Measurements from ENCODE around the gene OR6X1. TPM values are rescaled to one million over a fixed set of nuclear protein-coding genes. Genes with fewer than 3 reads are reported as not detected.

OR6X1 gene
- total RNA-seq, 1 experiment from 2014 or later: not detected

DNA sequence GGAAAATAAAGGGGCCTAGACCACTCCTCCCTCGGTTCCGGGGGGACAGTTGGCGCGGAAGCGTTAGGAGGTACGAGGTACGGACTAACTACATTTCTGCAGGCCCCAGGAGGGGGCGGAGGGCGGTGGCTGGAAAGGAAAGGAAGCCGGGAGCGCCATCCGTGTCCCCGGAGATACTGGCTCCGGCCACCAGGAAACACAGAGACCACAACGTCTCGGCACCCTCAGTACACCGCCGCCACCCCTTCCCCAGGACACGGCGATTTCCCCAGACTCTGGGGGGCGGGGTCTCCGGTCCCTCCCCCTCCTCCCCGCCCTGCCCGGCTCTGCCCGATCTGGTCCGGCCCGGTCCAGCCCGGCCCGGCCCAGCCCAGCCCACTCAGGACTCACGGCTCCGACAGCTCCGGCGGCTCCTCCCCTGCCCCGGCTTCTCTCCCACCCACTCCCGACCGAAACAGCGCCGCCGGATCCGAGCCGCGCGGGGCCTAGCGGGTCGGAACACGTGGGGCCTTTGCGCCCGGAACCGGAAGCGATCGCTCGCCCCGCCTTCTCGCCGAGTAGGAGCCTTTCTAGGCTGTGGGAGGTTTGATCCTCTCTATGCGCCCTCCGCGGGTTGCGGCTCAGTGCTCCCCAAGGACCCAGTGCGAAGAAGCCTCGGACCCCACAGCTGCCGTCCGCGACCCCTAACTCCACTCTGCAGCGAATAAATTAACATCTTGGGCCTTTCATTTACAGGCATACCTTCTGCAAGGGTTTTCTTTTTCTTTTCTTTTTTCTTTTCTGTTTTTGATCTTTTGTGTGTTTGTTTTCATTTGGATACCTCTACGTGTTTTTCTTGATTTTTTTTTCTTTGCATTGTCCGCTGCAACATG is 12.9 kb downstream of the OR6X1 start, which contains the start of gene ZNF202:
TSS of gene ZNF202 (minus strand) at position 502 of the 872 bp plus-strand sequence. CDS start 10,772 bp downstream, outside the sequence.
- no peak within 1 kb of the TSS for H4K5ac ChIP-seq (ENCODE audit: insufficient read length, low read depth, low read length)
- peak within 1 kb of the TSS; percentile 51 for H3K9ac ChIP-seq (ENCODE audit: extremely low read depth, insufficient read length, low read length)
- no peaks in the 10 kb centered on the region for H3K27me3 ChIP-seq (ENCODE audit: insufficient read depth, low read length)
- H3K4me1 Mint-ChIP-seq: peaks cover 47 to 48% of the 10 kb centered on the region in 2 experiments
- no peak within 1 kb of the TSS for H2BK5ac ChIP-seq (ENCODE audit: insufficient read length, low read length)
- WGBS (ENCODE audit: extremely low coverage, insufficient read length, low lambda C conversion rate): no CpG with 5 or more reads among the region's 67 CpGs
- peak within 1 kb of the TSS; percentile 83 for H3K27ac ChIP-seq (ENCODE audit: insufficient read length, low read depth, low read length)
- H3K4me1 ChIP-seq (ENCODE audit: insufficient read depth, low read length): peaks cover 8% of the 10 kb centered on the region; the same call in 1 of the 2 replicates
- H3K27me3 Mint-ChIP-seq (ENCODE audit: low read depth): no peaks in the 10 kb centered on the region
- H4K20me1 ChIP-seq (ENCODE audit: control insufficient read depth, insufficient read depth, insufficient read length): no peaks in the 10 kb centered on the region
- H2BK12ac ChIP-seq (ENCODE audit: insufficient read length, low read depth, low read length): no peak within 1 kb of the TSS
- H2BK20ac ChIP-seq (ENCODE audit: low read depth, low read length, poor library complexity, severe bottlenecking): no peak within 1 kb of the TSS
- H2BK15ac ChIP-seq (ENCODE audit: low read depth, low read length): no peak within 1 kb of the TSS
- no peak within 1 kb of the TSS for H2AFZ ChIP-seq (ENCODE audit: low read length)
- H4K8ac ChIP-seq (replicated peaks; ENCODE audit: insufficient read length, low read depth, low read length): no peak within 1 kb of the TSS
- peaks cover 2% of the 10 kb centered on the region for H3K79me1 ChIP-seq (ENCODE audit: insufficient read depth, low read depth, low read length, poor library complexity, severe bottlenecking)
- H3K27ac Mint-ChIP-seq: peak within 1 kb of the TSS; percentile 85 to 98 (median 93)
- H2BK120ac ChIP-seq (ENCODE audit: low read depth, low read length, poor library complexity, severe bottlenecking): no peak within 1 kb of the TSS
- peak within 1 kb of the TSS; percentile 95 to 97 for H3K4me3 Mint-ChIP-seq
- no peak within 1 kb of the TSS for H2AK5ac ChIP-seq (ENCODE audit: insufficient read length, low read length)
- peak within 1 kb of the TSS; percentile 74 for H3K4me2 ChIP-seq (ENCODE audit: insufficient read depth, insufficient read length, low read length)
- DNase-seq: peak; percentile 91
- peak; percentile 54; the same call in 2 of the 3 replicates for TF ChIP-seq CTCF (conservative IDR thresholded peaks at IDR 0.05)
- H3K79me2 ChIP-seq (ENCODE audit: insufficient read depth, low read length): peaks cover 31% of the 10 kb centered on the region; the same call in 1 of the 2 replicates
- H3K9me3 Mint-ChIP-seq: peaks cover 24 to 29% of the 10 kb centered on the region in 2 experiments
- no peak within 1 kb of the TSS for H3K4ac ChIP-seq (ENCODE audit: low read depth, low read length)
- H3T11ph ChIP-seq (ENCODE audit: low read length): no peak within 1 kb of the TSS
- no peak within 1 kb of the TSS for H4K91ac ChIP-seq (ENCODE audit: insufficient read length, low read depth, low read length)
- peak within 1 kb of the TSS; percentile 15 for H3K56ac ChIP-seq (ENCODE audit: insufficient read length, low read depth, low read length)
- no peak within 1 kb of the TSS for H3K14ac ChIP-seq (ENCODE audit: insufficient read depth, low read length)
- H3K23ac ChIP-seq (ENCODE audit: insufficient read length, low read depth, low read length): no peak within 1 kb of the TSS
- H3K9me3 ChIP-seq (ENCODE audit: control insufficient read depth, low read depth, low read length): peaks cover 19% of the 10 kb centered on the region
- H3K18ac ChIP-seq (ENCODE audit: insufficient read length, low read depth, low read length): no peak within 1 kb of the TSS
- H3K23me2 ChIP-seq (ENCODE audit: insufficient read length, low read depth, low read length, poor library complexity, severe bottlenecking): peaks cover 8% of the 10 kb centered on the region
- H3K36me3 Mint-ChIP-seq (ENCODE audit: insufficient read depth in 1 of 3, low read depth in 3 of 3): peaks cover 0 to 42% (median 41%) of the 10 kb centered on the region in 3 experiments
